ENCODE data around the gene AMBP. TPM values are rescaled to one million over a fixed set of nuclear protein-coding genes. Genes with fewer than 3 reads are reported as not detected.
"Not testable (repeated sequence)": the region's sequence is repeated elsewhere in the genome, so short reads cannot be mapped to it uniquely, and the experiment has no call there.

Gene AMBP
- polyA plus RNA-seq, 12 donors = 0.13 to 19.9 (median 0.54) TPM; not detected in 3

DNA sequence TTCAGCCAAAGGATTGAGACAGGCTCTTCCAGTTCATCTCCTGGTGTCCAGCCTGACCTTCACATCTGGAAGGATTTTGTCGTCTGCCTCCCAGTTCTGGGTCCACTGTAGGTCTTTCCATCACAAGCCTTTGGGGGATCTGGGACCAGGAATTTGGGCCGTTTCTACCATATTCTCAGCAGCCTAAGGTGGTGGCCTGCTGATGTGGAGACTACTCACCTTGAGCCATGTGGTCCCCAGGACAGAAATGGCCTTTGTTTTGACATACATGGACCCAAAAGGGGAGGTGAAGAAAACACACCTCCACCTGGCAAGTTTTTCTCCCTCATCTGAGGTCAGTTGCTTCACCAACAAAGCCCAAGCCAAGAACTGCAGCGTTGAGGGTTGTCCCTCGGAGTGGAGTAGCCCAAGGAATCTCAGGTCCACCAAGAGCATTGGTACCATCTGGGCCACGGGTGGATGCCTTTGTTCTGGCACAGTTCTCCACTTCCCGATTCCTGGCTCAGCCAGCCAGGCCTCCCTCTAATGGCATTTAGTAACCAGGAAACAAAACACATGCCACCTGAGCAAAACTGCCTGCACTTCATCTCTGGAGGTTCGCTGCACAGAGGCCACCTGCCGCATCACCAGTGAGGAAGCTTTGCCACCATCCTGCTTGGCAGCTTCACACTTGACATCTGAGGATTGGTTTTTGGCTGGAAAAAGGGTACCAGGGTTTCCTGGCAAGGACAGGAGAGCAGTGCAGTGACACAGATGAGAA lies 24.7 kb downstream of the AMBP start:
- no peak for DNase-seq

DNA sequence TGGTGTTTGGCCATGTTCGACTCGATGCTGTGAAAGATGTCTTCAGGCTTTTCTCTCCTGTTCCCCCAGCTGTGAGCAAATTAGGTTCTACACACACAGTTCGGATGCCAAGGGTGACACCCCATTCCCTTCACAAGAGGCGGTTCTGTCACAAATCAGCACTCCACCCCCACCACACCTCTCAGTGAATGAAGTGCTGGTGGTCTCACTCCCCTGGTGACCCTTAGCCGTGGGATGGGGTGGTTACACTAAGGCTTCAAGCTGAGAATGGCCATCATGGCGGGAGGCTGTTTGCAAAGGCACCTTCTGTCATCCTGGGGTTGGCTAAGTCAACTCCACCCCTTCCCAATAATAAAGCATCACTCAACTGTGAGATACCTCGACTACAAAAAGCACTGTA lies 26.4 kb downstream of the AMBP start:
- no peak for DNase-seq

DNA sequence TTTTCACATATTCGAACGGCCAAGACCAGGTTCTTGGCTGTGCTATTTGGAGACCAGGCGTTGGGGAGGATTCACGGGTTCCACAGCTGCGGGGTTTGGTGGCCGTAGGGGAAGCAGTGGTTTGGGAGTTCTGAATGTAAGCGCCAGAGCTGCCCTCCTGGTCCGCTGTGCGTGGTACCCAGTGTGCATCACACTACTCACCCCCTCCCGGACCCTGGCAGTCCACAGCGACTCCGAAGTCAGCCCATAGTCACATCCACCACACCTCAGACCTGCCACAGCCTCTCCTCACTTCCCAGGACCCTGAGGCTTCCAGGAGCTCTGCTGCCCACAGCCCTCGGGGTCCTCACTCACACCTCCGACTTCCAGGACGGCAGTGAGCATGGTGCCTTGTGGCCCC lies 26.8 kb downstream of the AMBP start:
- no peak for DNase-seq

DNA sequence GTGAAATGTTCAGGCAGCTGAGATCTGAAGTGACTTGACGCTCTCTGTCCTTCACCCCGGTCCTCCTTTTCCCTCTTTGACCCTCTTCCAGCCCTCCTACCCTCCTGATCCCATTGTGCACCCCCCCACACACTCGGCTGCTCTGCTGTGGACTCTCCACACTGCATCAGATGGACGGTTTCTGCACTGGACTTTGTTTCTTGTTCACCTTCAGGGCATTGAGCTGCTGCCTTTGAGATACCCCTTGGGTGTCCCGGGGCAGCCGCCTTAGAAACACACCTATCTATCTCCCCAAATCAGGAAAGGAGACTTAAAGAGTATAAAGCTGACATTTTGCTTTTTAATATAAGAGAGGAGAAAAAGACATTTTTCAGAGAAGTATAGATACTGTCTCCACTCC lies 27.5 kb downstream of the AMBP start:
- DNase-seq = no peak

DNA sequence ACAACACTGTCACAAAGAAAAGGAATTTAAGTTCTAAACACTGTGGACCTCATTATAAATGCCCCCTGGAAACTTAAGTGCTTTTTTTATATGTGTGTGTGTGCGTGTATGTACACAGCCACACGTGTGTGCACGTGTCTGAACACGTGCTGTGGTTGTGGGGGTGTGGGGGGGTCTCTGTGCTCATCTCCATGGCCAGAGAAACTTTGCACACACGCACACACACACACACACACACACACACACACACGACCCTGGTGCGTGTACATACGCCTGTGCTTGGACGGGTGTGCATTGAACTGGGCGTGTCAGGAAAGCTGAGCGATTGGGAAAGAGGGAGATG lies 27.9 kb downstream of the AMBP start:
- DNase-seq = no peak

DNA sequence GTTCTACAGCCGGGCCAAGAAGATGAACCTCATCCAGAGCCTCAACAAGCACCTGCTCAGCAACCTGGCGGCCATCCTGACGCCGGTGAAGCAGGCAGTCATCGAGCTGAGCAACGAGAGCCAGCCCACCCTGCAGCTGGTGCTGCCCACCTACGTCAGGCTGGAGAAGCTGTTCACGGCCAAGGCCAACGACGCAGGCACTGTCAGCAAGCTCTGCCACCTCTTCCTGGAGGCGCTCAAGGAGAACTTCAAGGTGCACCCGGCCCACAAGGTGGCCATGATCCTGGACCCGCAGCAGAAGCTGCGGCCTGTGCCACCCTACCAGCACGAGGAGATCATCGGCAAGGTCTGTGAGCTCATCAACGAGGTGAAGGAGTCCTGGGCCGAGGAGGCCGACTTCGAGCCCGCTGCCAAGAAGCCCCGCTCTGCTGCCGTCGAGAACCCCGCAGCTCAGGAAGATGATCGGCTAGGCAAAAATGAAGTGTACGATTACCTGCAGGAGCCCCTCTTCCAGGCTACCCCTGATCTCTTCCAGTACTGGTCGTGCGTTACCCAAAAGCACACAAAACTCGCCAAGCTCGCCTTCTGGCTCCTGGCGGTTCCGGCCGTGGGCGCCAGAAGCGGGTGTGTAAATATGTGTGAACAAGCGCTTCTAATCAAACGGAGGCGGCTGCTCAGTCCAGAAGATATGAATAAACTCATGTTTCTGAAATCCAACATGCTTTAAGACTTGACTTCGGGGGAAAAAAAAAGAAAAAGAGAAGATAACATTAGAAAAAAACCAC lies 28.5 kb downstream of the AMBP start:
- no peak for DNase-seq

DNA sequence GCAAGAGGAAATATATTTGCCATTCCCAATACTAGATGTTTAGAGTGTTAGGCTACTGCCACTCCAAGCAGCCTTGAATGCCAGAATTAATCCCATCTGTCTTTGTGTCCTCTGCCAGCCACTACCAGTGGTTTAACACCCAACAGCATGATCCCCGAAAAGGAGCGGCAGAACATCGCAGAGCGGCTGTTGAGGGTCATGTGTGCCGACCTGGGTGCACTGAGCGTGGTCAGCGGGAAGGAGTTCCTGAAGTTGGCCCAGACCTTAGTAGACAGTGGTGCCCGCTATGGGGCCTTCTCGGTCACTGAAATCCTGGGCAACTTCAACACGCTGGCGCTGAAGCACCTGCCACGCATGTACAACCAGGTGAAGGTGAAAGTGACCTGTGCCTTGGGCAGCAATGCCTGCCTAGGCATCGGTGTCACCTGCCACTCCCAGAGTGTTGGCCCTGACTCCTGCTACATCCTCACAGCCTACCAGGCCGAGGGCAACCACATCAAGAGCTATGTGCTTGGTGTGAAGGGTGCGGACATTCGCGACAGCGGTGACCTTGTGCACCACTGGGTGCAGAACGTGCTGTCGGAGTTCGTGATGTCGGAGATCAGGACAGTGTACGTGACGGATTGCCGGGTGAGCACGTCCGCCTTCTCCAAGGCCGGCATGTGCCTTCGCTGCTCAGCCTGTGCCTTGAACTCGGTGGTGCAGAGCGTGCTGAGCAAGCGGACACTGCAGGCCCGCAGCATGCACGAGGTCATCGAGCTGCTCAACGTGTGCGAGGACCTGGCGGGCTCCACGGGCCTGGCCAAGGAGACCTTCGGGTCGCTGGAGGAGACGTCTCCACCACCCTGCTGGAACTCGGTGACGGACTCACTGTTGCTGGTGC lies 29.3 kb downstream of the AMBP start:
- DNase-seq = no peak

DNA sequence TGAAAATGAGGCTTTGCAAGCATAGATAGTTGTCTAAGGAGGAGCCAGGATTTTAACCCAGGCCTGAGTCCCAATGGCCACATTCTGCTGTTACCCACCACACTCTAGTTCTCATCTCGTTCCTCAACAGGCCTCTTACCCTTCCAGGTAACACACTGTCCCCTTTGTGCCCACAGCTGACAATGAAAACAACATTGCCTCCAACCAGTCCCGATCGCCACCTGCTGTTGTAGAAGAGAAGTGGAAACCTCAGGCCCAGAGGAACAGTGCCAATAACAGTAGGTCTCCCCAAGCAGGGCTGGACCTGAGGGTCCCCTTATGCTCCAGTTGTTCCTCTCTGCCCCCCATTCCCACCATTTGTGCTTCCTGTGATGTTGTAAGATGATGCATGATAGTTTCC lies 30.4 kb downstream of the AMBP start:
- DNase-seq = no peak

DNA sequence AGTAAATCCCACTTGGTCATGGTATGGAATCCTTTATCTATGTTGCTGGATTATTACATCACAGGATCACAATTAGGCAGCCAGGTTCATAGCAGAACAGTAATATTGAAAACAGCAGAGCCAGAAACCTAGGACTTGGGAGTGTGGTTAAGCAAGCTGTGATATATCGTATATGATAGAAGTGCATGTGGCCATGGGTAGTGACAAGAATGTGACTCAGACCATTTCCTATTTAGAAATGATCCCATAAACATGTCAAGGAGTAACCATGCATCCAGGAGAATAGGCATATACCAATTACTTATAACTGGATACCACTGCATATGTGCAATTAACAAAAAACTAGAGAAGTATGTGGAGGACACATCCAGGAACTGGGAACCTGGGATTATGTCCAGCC lies 31.2 kb downstream of the AMBP start:
- no peak for DNase-seq

DNA sequence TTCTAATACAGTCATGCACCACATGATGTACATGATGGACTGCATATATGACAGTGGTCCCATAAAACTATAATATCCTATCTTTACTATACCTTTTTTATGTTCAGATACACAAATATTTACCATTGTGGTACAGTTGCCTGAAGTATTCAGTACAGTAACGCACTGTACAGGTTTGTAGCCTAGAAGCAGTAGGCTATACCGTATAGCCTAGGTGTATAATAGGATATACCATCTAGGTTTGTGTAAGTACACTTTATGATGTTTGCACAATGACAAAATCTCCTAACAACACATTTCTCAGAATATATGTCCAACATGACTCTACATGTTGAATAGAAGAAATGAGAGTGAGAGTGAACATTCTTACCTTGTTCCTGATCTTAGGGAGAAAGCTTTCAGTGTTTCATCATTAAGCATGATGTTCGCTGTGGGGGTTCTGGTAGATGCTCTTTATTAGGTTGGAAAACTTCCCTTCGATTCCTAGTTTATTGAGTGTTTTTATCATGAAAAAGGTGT lies 31.8 kb downstream of the AMBP start:
- no peak for DNase-seq

DNA sequence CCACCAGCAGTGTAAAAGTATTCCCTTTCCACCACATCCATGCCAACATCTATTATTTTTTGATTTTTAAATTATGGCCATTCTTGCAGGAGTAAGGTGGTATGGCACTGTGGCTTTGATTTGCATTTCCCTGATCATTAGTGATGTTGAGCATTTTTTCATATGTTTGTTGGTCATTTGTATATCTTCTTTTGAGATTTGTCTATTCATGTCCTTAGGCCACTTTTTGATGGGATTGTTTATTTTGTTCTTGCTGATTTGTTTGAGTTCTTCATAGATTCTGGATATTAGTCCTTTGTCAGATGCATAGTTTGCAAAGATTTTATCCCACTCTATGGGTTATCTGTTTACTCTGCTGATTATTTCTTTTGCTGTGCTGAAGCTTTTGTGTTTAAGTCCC lies 34.4 kb downstream of the AMBP start:
- DNase-seq = not testable (repeated sequence)

DNA sequence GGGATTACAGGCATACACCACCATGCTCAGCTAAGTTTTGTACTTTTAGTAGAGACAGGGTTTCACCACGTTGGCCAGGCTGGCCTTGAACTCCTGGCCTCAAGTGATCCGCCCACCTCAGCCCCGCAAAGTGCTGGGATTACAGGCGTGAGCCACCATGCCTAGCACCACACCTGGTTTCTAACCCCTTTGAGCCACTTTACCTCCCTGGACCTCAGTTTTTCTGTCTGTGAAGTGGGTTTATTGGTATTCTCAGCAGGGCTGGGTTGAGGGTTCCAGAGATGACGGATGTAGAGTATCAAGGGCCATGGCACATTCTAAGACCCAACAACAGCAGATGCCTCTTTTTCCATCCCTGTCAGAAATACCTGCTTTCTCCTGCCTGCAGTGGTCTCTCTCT lies 38.6 kb downstream of the AMBP start:
- DNase-seq = no peak

DNA sequence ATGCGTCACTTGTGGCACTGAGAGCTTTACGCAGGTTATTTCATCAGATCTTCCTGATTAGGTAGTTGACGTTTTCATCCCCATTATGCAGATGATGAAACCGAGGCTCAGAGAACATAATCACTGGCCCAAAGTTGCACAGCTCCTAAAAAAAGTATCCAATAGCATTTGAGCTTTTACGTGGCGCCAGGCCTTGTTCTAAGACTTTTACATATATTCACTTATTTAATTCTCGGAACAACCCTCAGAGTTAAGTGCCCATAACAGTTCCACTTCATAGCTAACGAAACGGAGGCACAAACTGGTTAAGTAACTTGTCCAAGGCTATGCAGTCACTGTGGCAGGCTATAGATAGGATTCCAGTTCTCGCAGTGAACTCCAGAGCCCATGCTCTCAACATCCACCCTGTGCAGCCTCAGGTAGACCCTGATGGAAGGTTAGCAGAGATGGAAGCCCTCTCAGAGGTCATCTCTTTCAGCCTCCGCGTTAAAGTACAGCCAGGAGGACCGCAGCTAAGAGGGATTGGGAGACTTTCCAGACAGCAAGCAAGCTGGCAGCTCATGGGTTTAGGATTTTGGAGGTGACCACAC lies 39.3 kb downstream of the AMBP start:
- no peak for DNase-seq

DNA sequence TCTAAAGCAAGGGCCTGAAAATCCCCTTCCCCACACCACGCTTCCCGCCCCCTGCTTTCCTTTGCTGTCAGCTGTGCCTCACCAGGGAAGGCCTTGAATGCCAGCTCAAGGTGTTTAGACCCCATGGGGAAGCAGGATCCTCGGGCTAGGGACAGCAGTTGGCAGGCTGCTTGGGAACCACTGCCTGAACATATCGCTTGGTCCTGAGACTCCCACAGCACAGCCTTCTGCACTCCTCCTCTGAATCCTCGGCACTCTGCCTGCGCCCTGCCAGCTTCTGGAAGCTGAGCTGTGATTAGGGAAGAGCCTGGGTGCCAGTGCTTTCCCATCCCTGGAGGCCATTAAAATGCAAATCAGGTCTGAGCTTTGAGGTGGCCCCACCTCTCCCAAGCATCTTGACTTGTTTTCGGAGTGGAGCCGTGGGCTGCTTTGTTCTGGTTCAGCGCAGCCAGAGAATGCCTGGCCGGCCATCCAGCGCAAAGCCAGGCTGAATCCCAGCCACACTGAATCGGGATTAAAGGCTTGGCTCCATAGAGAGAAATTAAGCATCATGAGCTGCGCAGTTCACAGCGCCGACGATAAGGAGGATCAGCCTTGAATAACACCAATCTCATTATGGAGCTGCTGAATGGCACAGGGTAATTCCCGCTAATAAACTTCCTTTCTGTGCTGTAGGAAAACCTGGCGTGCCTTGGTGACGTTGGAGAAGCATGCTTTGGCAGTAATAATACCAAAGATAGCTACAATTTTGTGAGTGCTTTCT lies 40.0 kb downstream of the AMBP start:
- no peak for DNase-seq

DNA sequence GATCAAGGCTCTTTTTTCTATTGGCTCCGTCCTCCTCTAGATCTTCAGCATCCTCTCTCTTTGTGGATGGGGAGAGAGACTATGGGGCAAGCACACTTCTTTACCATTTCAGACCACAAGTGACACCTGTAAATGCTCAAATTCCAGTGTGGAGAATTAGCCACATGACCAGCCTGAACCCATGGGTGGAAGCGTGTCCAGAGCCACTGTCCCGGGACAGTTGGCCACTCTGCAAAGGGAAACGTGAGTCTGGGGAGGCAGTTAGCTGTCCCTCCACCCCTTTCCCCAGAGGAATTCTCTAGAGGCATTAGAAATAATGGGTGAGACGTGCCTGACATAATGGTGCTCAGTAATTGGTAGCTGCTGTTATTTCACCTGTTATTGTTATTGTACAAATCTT lies 40.9 kb downstream of the AMBP start:
- no peak for DNase-seq

DNA sequence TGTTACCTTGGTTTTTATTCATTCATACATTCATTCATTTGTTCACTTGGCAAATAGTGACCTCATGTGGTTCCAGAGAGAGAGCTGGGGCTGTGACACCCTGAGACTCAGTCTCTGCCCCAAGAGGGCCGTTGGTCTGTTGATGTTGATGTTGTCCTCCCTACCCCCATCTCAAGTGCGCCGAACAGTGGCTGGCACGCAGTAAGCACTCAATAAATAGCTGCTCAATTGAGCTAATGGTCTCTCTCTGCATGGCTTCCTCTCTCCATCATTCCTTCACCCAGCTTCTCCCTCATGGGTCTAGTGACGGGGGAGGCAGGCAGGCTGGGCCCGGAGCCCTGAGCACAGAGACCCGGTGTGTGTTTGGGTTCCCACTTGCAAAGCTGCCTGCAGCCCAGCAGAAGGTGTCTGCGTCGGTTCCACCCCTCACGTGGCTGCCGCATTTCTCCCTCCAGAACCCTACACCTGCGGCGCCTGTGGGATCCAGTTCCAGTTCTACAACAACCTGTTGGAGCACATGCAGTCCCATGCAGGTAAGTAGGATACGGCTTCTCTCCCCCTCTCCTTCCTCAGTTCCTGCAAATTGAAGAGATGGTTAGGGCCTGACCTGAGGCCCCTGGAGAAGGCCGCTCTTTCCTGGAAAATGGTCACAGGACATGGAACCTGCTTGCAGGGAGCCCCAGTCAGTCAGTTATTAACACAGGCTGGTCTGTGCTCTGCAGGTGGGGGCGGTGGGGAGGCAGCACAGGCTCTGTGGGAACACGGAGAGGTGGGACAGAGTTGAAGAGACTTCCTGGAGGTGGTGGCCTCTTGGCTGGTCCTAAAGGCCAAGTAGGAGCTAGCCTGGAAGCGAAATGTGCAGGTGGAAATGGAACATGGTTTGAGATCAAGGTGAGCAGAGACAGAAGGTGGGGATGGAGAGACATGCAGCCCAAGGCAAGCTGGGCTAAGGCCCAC lies 42.0 kb downstream of the AMBP start:
- DNase-seq = no peak

DNA sequence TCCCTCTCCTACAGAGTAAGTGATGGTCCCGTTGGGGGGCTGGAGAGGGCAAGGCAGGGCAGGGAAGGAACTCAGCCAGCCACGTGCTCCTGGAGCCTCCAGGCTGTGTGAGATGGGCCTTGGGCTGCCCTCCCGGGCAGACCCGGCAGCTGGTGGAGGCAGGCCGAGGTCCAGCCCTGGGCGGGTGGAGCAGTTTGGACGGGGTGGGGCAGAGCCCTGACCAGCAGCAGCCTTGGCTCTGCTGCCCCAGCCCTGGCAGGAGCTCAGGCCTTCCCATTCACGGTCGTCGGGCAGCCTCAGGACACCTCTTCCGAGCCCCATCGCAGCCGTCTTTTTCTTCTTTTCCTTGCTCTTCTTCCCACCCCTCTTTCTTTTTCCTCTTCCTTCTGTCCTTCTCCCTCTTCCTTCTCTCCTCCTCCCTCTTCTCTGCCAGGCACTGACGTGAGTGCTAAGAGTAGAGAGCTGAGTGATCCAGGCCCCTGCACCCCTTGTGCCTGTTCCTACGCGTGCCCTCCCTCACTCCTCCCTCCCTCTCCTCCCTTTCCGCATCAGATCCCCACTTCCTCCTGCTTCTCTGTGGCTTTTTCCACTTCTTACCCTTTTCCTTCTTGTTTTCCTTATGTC lies 42.8 kb downstream of the AMBP start:
- no peak for DNase-seq

DNA sequence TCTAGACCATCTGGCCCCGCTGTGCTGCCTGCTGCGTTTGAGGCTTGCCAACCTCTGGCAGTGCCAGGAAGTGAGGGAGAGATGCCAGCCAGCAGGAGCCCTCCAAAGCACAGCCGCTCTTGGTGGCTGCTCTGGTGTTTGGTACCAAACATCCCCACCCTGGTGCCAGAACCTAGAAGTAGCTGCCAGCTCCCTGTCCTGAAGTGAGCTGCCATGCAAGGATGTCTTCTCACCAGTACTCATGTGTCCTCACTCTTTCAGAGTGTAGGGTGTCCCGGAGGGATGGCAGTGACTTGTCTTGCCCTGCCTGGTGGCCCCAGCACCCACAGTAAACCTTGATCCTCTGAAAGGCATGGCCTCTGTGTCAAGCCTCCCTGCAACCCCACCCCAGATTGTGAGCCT lies 43.4 kb downstream of the AMBP start:
- DNase-seq = no peak

DNA sequence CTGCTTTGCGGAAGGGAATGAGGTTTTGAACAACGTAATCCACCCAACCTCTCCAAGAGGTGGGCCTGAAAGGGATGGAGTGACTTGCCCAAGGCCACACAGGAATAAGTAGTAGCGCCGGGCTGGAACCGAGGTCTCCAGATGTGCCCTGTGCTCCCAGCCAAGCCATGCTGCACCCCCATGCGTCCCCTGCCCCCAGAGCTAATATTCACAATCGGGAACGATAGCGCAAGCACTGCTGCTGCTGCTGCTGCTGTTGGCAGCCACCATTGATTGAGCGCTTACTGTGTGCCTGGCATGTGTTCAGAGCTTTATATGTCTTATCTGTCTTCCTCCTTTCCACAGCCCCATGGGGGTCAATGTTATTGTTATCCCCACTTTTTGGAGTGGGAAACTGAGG lies 43.9 kb downstream of the AMBP start:
- no peak for DNase-seq
